GM21717 (cell line): Measurements from ENCODE around the gene CFAP46.
"Not testable (repeated sequence)": the region's sequence is repeated elsewhere in the genome, so short reads cannot be mapped to it uniquely, and the experiment has no call there.

ENCODE experiments used
- ATAC-seq: cut with Tn5 transposase; IDR thresholded peaks from one replicate; pipeline ENCODE4 v1.9.1; 2021; ENCODE audit warnings: mild to moderate bottlenecking, moderate library complexity; ENCODE audit not compliant: unreplicated experiment

CFAP46 gene

GRCh38 chr10:132945125-132945893 is 2.9 kb upstream of the CFAP46 start:
- ATAC-seq, result no peak

GRCh38 chr10:132944510-132944909 is 2.1 kb upstream of the CFAP46 start:
- no peak for ATAC-seq

- no peak for ATAC-seq
Observed at GRCh38 chr10:132943791-132944404, 1.5 kb upstream of the CFAP46 start.

- no peak for ATAC-seq
Observed at GRCh38 chr10:132943058-132943790, 854 bp upstream of the CFAP46 start.

GRCh38 chr10:132941640-132942051 is 724 bp downstream of the CFAP46 start:
- no peak for ATAC-seq

GRCh38 chr10:132940791-132941465 is 1.4 kb downstream of the CFAP46 start:
- no peak for ATAC-seq

GRCh38 chr10:132939957-132940790 is 2.2 kb downstream of the CFAP46 start:
- ATAC-seq, result no peak

GRCh38 chr10:132939378-132939955 is 2.9 kb downstream of the CFAP46 start:
- ATAC-seq, result no peak

GRCh38 chr10:132938472-132939339 is 3.7 kb downstream of the CFAP46 start:
- ATAC-seq, result no peak

GRCh38 chr10:132937861-132938260 is 4.5 kb downstream of the CFAP46 start:
- no peak for ATAC-seq

GRCh38 chr10:132934953-132935352 is 7.4 kb downstream of the CFAP46 start:
- no peak for ATAC-seq

- no peak for ATAC-seq
Observed at GRCh38 chr10:132933308-132934042, 8.9 kb downstream of the CFAP46 start.

GRCh38 chr10:132932461-132933307 is 9.7 kb downstream of the CFAP46 start:
- ATAC-seq, result no peak

- not testable (repeated sequence) for ATAC-seq
Observed at GRCh38 chr10:132931258-132932250, 10.8 kb downstream of the CFAP46 start.

- ATAC-seq, result not testable (repeated sequence)
Observed at GRCh38 chr10:132930701-132931100, 11.7 kb downstream of the CFAP46 start.

- no peak for ATAC-seq
Observed at GRCh38 chr10:132929953-132930548, 12.3 kb downstream of the CFAP46 start.
